Neuronal stem cell (in vitro differentiated cells): ENCODE data around the gene DKK2.

Experiments
- DNase-seq: peaks from one replicate; pipeline ENCODE4 v3.0.0-alpha.2; 2013; ENCODE audit warnings: low spot score
- H2AFZ ChIP-seq: one replicate; pipeline ENCODE4 v1.6.1; 2013; ENCODE audit warnings: mild to moderate bottlenecking, low read length, inconsistent platforms
- H2AK5ac ChIP-seq: 2 replicates; pipeline ENCODE4 v1.6.1; 2013; ENCODE audit warnings: low read depth, mild to moderate bottlenecking, inconsistent platforms, low read length, moderate library complexity, mixed read lengths
- H2BK120ac ChIP-seq: 2 replicates; pipeline ENCODE4 v1.6.1; 2013; ENCODE audit warnings: low read depth, mild to moderate bottlenecking, inconsistent platforms, low read length, moderate library complexity, mixed read lengths
- H2BK12ac ChIP-seq: one replicate; pipeline ENCODE4 v1.6.1; 2013; ENCODE audit warnings: low read length, inconsistent platforms
- H2BK15ac ChIP-seq: 2 replicates; pipeline ENCODE4 v1.6.1; 2013; ENCODE audit warnings: mild to moderate bottlenecking, low read length, inconsistent platforms, mixed read lengths
- H2BK5ac ChIP-seq: one replicate; pipeline ENCODE4 v1.6.1; 2013; ENCODE audit warnings: inconsistent platforms, mild to moderate bottlenecking, low read length, moderate library complexity
- H3K14ac ChIP-seq: one replicate; pipeline ENCODE4 v1.6.1; 2013; ENCODE audit warnings: low read length, inconsistent platforms
- H3K18ac ChIP-seq: 2 replicates; pipeline ENCODE4 v1.6.1; 2013; ENCODE audit warnings: low read length, inconsistent platforms
- H3K23ac ChIP-seq: 2 replicates; pipeline ENCODE4 v1.6.1; 2013; ENCODE audit warnings: low read depth, mild to moderate bottlenecking, mixed read lengths, low read length, inconsistent platforms; ENCODE audit not compliant: poor library complexity
- H3K27ac ChIP-seq: replicated peaks from 3 replicates; pipeline ENCODE4 v1.5.1; 2013; ENCODE audit warnings: low read length, inconsistent platforms
- H3K27me3 ChIP-seq, 3 experiments: 2 replicates each; pipeline ENCODE4 v1.6.1; 2013; ENCODE audit warnings: low read length in 3 of 3, mild to moderate bottlenecking in 2 of 3, inconsistent platforms in 1 of 3, low read depth in 1 of 3, mixed read lengths in 1 of 3, moderate library complexity in 1 of 3; ENCODE audit not compliant: control insufficient read depth in 3 of 3, insufficient read depth in 3 of 3
- H3K36me3 ChIP-seq, 2 donors: replicated peaks in 1 of 2; 2 replicates each; pipeline ENCODE4 v1.6.1; 2013; ENCODE audit warnings: low read length in 2 of 2; ENCODE audit not compliant: control insufficient read depth in 2 of 2, insufficient read depth in 2 of 2
- H3K4ac ChIP-seq: 2 replicates; pipeline ENCODE4 v1.6.1; 2013; ENCODE audit warnings: inconsistent platforms, mild to moderate bottlenecking, low read length, moderate library complexity
- H3K4me1 ChIP-seq, 2 donors: 1 replicate in 1 of 2; 2 replicates in 1 of 2; pipeline ENCODE4 v1.6.1; 2013; ENCODE audit warnings: low read length in 2 of 2, low read depth in 1 of 2; ENCODE audit not compliant: control insufficient read depth in 2 of 2, insufficient read depth in 1 of 2
- H3K4me2 ChIP-seq: one replicate; pipeline ENCODE4 v1.6.1; 2013; ENCODE audit warnings: mild to moderate bottlenecking, low read length, inconsistent platforms; ENCODE audit not compliant: insufficient read depth, poor library complexity, severe bottlenecking
- H3K4me3 ChIP-seq, 2 donors: 2 replicates each; pipeline ENCODE4 v1.5.1; 2013; ENCODE audit warnings: low read length in 2 of 2, mild to moderate bottlenecking in 2 of 2, inconsistent platforms in 1 of 2, moderate library complexity in 1 of 2
- H3K79me1 ChIP-seq: one replicate; pipeline ENCODE4 v1.6.1; 2013; ENCODE audit warnings: low read depth, mild to moderate bottlenecking, inconsistent platforms, low read length, moderate library complexity
- H3K9ac ChIP-seq: one replicate; pipeline ENCODE4 v1.6.1; 2013; ENCODE audit warnings: mild to moderate bottlenecking, low read depth, low read length, inconsistent platforms; ENCODE audit not compliant: poor library complexity
- H3K9me3 ChIP-seq, 2 donors: replicated peaks in 1 of 2; 2 replicates each; pipeline versions ENCODE3 to v1.6.1; 2013; ENCODE audit warnings: low read length in 2 of 2, mild to moderate bottlenecking in 2 of 2, inconsistent platforms in 1 of 2, low read depth in 1 of 2, mixed read lengths in 1 of 2, moderate library complexity in 1 of 2; ENCODE audit not compliant: control insufficient read depth in 2 of 2, insufficient read depth in 1 of 2
- H4K8ac ChIP-seq: one replicate; pipeline ENCODE4 v1.6.1; 2013; ENCODE audit warnings: low read depth, mild to moderate bottlenecking, inconsistent platforms, low read length, moderate library complexity
- H4K91ac ChIP-seq: one replicate; pipeline ENCODE4 v1.6.1; 2013; ENCODE audit warnings: low read length, low read depth, mild to moderate bottlenecking, inconsistent platforms; ENCODE audit not compliant: poor library complexity
- WGBS, 2 donors: extraction: QIAGEN DNeasy Blood & Tissue Kit; methylation state at CpG; one replicate each; pipeline ENCODE4 v1.1.7; 2013; ENCODE audit warnings: missing lambda C conversion rate in 2 of 2, mixed read lengths in 1 of 2; ENCODE audit not compliant: insufficient read length in 2 of 2, insufficient replicate concordance in 1 of 2; ENCODE audit errors: extremely low coverage in 2 of 2; 5-methylcytosine and 5-hydroxymethylcytosine counted together

Gene DKK2

GRCh38 chr4:106996490-106996889, 39.6 kb downstream of the DKK2 start:
- no peak overlapping the region for H4K8ac ChIP-seq
- no peak overlapping the region for H2AFZ ChIP-seq
- no peak overlapping the region for H3K4me2 ChIP-seq
- H4K91ac ChIP-seq = no peak overlapping the region
- no peak overlapping the region for H3K18ac ChIP-seq
- H3K9me3 ChIP-seq = no peaks in the 10 kb centered on the region
- H2BK5ac ChIP-seq = no peak overlapping the region
- no peak overlapping the region for H3K27ac ChIP-seq
- H3K79me1 ChIP-seq = no peaks in the 10 kb centered on the region
- no peak overlapping the region for H2AK5ac ChIP-seq
- no peak overlapping the region for H2BK15ac ChIP-seq
- no peak overlapping the region for H2BK12ac ChIP-seq
- H3K27me3 ChIP-seq = no peaks in the 10 kb centered on the region
- H3K4me1 ChIP-seq = no peaks in the 10 kb centered on the region
- no peak overlapping the region for H3K14ac ChIP-seq
- H3K4me3 ChIP-seq = no peak overlapping the region
- no CpG with 5 or more reads among the region's 2 CpGs for WGBS, 2 donors
- no peak for DNase-seq
- H2BK120ac ChIP-seq = no peak overlapping the region
- H3K36me3 ChIP-seq = no peaks in the 10 kb centered on the region
- H3K9ac ChIP-seq = no peak overlapping the region
- H3K23ac ChIP-seq = no peak overlapping the region
- H3K4ac ChIP-seq = no peak overlapping the region

- Histone ChIP-seq H3K27me3 (no peaks in the 10 kb centered on the region), H3K36me3 (no peaks in the 10 kb centered on the region), H3K27ac (no peak overlapping the region), H4K91ac (no peak overlapping the region), H2BK120ac (no peak overlapping the region), H2BK5ac (no peak overlapping the region), H3K23ac (no peak overlapping the region), H3K9me3 (no peaks in the 10 kb centered on the region), H3K4ac (no peak overlapping the region), H3K79me1 (no peaks in the 10 kb centered on the region), H3K14ac (no peak overlapping the region), H2BK15ac (no peak overlapping the region), H2AFZ (no peak overlapping the region), H2BK12ac (no peak overlapping the region), H3K18ac (no peak overlapping the region), H3K4me1 (no peaks in the 10 kb centered on the region), H3K9ac (no peak overlapping the region), H4K8ac (no peak overlapping the region), H3K4me3 (no peak overlapping the region), H2AK5ac (no peak overlapping the region), H3K4me2 (no peak overlapping the region)
- no CpG with 5 or more reads among the region's 4 CpGs for WGBS, 2 donors
- DNase-seq = no peak
Observed at GRCh38 chr4:106993827-106994226, 42.3 kb downstream of the DKK2 start.

GRCh38 chr4:106987311-106987710, 48.8 kb downstream of the DKK2 start:
- Histone ChIP-seq H3K4me3 (no peak overlapping the region), H2BK5ac (no peak overlapping the region)

GRCh38 chr4:106986486-106986885, 49.6 kb downstream of the DKK2 start:
- no peaks in the 10 kb centered on the region for H3K9me3 ChIP-seq
- H4K91ac ChIP-seq = no peak overlapping the region
- no peak overlapping the region for H2BK5ac ChIP-seq
- H2BK12ac ChIP-seq = no peak overlapping the region
- no peak overlapping the region for H3K14ac ChIP-seq
- H3K4ac ChIP-seq = no peak overlapping the region
- no peaks in the 10 kb centered on the region for H3K27me3 ChIP-seq
- H3K27ac ChIP-seq = no peak overlapping the region
- no peak for DNase-seq
- no peaks in the 10 kb centered on the region for H3K4me1 ChIP-seq
- no peak overlapping the region for H3K4me3 ChIP-seq
- no peak overlapping the region for H3K4me2 ChIP-seq
- H2BK120ac ChIP-seq = no peak overlapping the region
- no peak overlapping the region for H2AFZ ChIP-seq
- H4K8ac ChIP-seq = no peak overlapping the region
- no peak overlapping the region for H3K18ac ChIP-seq
- no peaks in the 10 kb centered on the region for H3K36me3 ChIP-seq
- H3K79me1 ChIP-seq = no peaks in the 10 kb centered on the region
- no peak overlapping the region for H2AK5ac ChIP-seq
- WGBS, 2 donors = no CpG with 5 or more reads among the region's 1 CpG
- H3K23ac ChIP-seq = no peak overlapping the region
- no peak overlapping the region for H2BK15ac ChIP-seq
- no peak overlapping the region for H3K9ac ChIP-seq

More at GRCh38 chr4:106987311-106987710, 48.8 kb downstream of the DKK2 start:
- H2AFZ ChIP-seq = no peak overlapping the region
- H3K27me3 ChIP-seq = no peaks in the 10 kb centered on the region
- H3K9ac ChIP-seq = no peak overlapping the region
- WGBS, 2 donors = no CpG with 5 or more reads among the region's 2 CpGs
- no peaks in the 10 kb centered on the region for H3K9me3 ChIP-seq
- no peak overlapping the region for H3K14ac ChIP-seq
- no peak overlapping the region for H4K91ac ChIP-seq
- H2AK5ac ChIP-seq = no peak overlapping the region
- no peak overlapping the region for H2BK120ac ChIP-seq
- no peak for DNase-seq
- no peak overlapping the region for H3K4ac ChIP-seq
- H3K27ac ChIP-seq = no peak overlapping the region
- no peak overlapping the region for H2BK12ac ChIP-seq
- no peak overlapping the region for H4K8ac ChIP-seq
- no peaks in the 10 kb centered on the region for H3K4me1 ChIP-seq
- no peak overlapping the region for H3K4me2 ChIP-seq
- no peak overlapping the region for H3K18ac ChIP-seq
- H3K23ac ChIP-seq = no peak overlapping the region
- no peaks in the 10 kb centered on the region for H3K79me1 ChIP-seq
- H2BK15ac ChIP-seq = no peak overlapping the region
- H3K36me3 ChIP-seq = no peaks in the 10 kb centered on the region
